Esophagus muscularis mucosa (tissue), 4 donors: Measurements from ENCODE around the gene AVPR1B. TPM values are rescaled to one million over a fixed set of nuclear protein-coding genes. Genes with fewer than 3 reads are reported as not detected.

Experiments
- DNase-seq: peaks from one replicate; pipeline ENCODE4 v3.0.0-alpha.2; 2017; ENCODE audit errors: extremely low spot score
- H3K27ac ChIP-seq, 4 donors: fragments of 200-600 bp; sonication (generic); replicated peaks in 1 of 4; 1 replicate in 3 of 4; 2 replicates in 1 of 4; pipeline ENCODE4 v1.5.1; 2016 to 2019; ENCODE audit warnings: mild to moderate bottlenecking in 1 of 4
- H3K27me3 ChIP-seq, 4 donors: fragments of 200-600 bp; sonication (generic); one replicate each; pipeline versions ENCODE4 v1.5.1 to v1.6.0; 2016 to 2019
- H3K36me3 ChIP-seq, 4 donors: fragments of 200-600 bp; sonication (generic); one replicate each; pipeline ENCODE4 v1.5.1; 2016 to 2019
- H3K4me1 ChIP-seq, 4 donors: fragments of 200-600 bp; sonication (generic); one replicate each; pipeline ENCODE4 v1.5.1; 2016 to 2019
- H3K4me3 ChIP-seq, 4 donors: fragments of 200-600 bp; sonication (generic); 1 replicate in 2 of 4; 2 replicates in 2 of 4; pipeline ENCODE4 v1.5.1; 2016 to 2019; ENCODE audit warnings: mild to moderate bottlenecking in 4 of 4, moderate library complexity in 1 of 4
- H3K9me3 ChIP-seq, 4 donors: fragments of 200-600 bp; sonication (generic); 1 replicate in 3 of 4; 2 replicates in 1 of 4; pipeline ENCODE4 v1.5.1; 2016 to 2019
- CTCF ChIP-seq, 3 experiments: fragments of 200-600 bp in 2 of 3; fragments of 450-650 bp in 1 of 3; sonication (generic) in 2 of 3; IDR thresholded peaks; one replicate each; pipeline ENCODE4 v1.5.1; 2017 to 2019; ENCODE audit warnings: antibody characterized with exemption in 3 of 3, mild to moderate bottlenecking in 2 of 3, moderate library complexity in 1 of 3
- EP300 ChIP-seq: sonication (generic); formaldehyde crosslinking; IDR thresholded peaks from one replicate; pipeline ENCODE4 v1.6.1; 2017; ENCODE audit warnings: antibody characterized with exemption
- POLR2A ChIP-seq: fragments of 450-650 bp; IDR thresholded peaks from one replicate; pipeline ENCODE4 v1.6.1; 2017; ENCODE audit warnings: antibody characterized with exemption, moderate library complexity, mild to moderate bottlenecking, low read depth
- POLR2AphosphoS5 ChIP-seq, 2 donors: sonication (generic); formaldehyde crosslinking; IDR thresholded peaks; one replicate each; pipeline ENCODE4 v1.6.1; 2017; ENCODE audit warnings: antibody characterized with exemption in 2 of 2
- WGBS: methylation state at CpG from one replicate; pipeline ENCODE4 v1.1.5; 2018; 5-methylcytosine and 5-hydroxymethylcytosine counted together
- intact Hi-C: fragments of 100-400 bp; cut with DNase I; formaldehyde crosslinking; loops from one replicate; pipeline ENCODE4 v1.15.1; 2023
- small RNA-seq, 3 donors: library from RNA; depleted of rRNA; stranded (forward); fragments of <200 nt; gene quantifications; one replicate each; pipeline ENCODE3, GENCODE V24; 2016
- total RNA-seq, 4 donors: library from RNA; depleted of rRNA; stranded (reverse); fragments of >200 nt; gene quantifications; one replicate each; pipeline versions ENCODE4 v1.1.0 to v1.2.1, GENCODE V29; 2016

AVPR1B gene
- total RNA-seq, 4 donors from 2014 or later: not detected

- Histone ChIP-seq H3K27ac (no peak overlapping the region), H3K9me3 (no peaks in the 10 kb centered on the region), H3K36me3 (no peaks in the 10 kb centered on the region), H3K27me3 (no peaks in the 10 kb centered on the region), H3K4me1 (peaks cover 0 to 8% (median 0%) of the 10 kb centered on the region in 4 donors), H3K4me3 (no peak overlapping the region)
- no peak for TF ChIP-seq POLR2A
- TF ChIP-seq EP300: no peak
- DNase-seq: no peak
- 59% methylated on average over 6 of the region's 6 CpGs for WGBS
- intact Hi-C loops: no loop called here
Measured at GRCh38 chr1:206062464-206062863, 54.7 kb downstream of the AVPR1B start.

GRCh38 chr1:206060844-206061243 lies 56.3 kb downstream of the AVPR1B start:
- intact Hi-C loops: no loop called here
- TF ChIP-seq POLR2AphosphoS5 (IDR thresholded peaks at IDR 0.05) (no peak), EP300 (no peak), POLR2A (no peak), CTCF (IDR thresholded peaks at IDR 0.05) (no peak)
- WGBS: 94% methylated on average over 3 of the region's 3 CpGs

More at GRCh38 chr1:206060844-206061243, 56.3 kb downstream of the AVPR1B start:
- H3K27ac ChIP-seq: no peak overlapping the region
- DNase-seq: no peak
- H3K36me3 ChIP-seq: no peaks in the 10 kb centered on the region
- H3K4me1 ChIP-seq: no peaks in the 10 kb centered on the region
- no peak overlapping the region for H3K4me3 ChIP-seq
- no peaks in the 10 kb centered on the region for H3K27me3 ChIP-seq
- no peaks in the 10 kb centered on the region for H3K9me3 ChIP-seq

Small RNAs within 50 kb of the gene (small RNA-seq; reads per million reads assigned to genes)
- gene RF00271: 0 to 0.08 (median 0) reads per million in 3 donors

Other genes with a start within 250 kb of the AVPR1B start
- gene SLC26A9, start 173.9 kb downstream of the AVPR1B start, total RNA-seq: under 1 TPM in 1 of 4 donors, not detected in 3; under 0.01 TPM
- gene RAB7B, start 114.0 kb downstream of the AVPR1B start, total RNA-seq: 1 to 10 TPM in 3 of 4 donors, under 1 TPM in 1; 0.32 to 2.5 (median 1.8) TPM
- under 1 TPM in 1 of 4 donors, not detected in 3; 0.13 TPM for gene CTSE, start 93.5 kb downstream of the AVPR1B start, total RNA-seq
- gene RHEX, start 64.2 kb downstream of the AVPR1B start, total RNA-seq: 10 to 100 TPM in 1 of 4 donors, 1 to 10 TPM in 2, under 1 TPM in 1; 0.45 to 11.2 (median 7.7) TPM
- gene FAM72A, start 85.5 kb upstream of the AVPR1B start, total RNA-seq: 1 to 10 TPM in 2 of 4 donors, under 1 TPM in 2; 0.45 to 4.6 (median 1.3) TPM
- 10 to 100 TPM; 39.4 to 54.6 (median 41.0) TPM for gene SRGAP2, start 86.2 kb upstream of the AVPR1B start, total RNA-seq